Measurements from ENCODE around the gene TBX21. TPM values are rescaled to one million over a fixed set of nuclear protein-coding genes. Genes with fewer than 3 reads are reported as not detected.

Gene TBX21
- total and polyA plus RNA-seq, 7 donors: 0.04 to 0.36 (median 0.12) TPM; not detected in 1

DNA sequence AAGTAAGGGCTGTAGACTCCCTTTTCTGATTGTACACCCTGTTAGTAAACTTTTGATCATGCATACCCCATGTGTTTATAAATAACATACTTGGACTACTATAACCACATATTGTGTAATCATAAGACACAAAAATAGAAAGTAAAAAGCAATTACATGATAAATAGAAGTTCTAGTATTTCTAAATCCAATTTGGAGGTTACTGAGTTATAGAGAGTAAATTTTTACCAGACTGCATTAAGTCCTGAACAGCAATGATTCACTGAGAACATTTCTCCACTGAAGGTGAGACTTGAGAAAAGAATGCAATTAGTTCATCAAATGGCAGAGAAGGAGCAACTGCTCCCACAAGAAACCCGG, 46.8 kb upstream of the TBX21 start:
- WGBS, 3 donors: 50 to 90% (median 53%) methylated on average over 1 of the region's 1 CpG
- Histone ChIP-seq H3K27me3 (ENCODE audit: insufficient read depth in 3 of 3, low read length in 2 of 3) (no peaks in the 10 kb centered on the region), H3K4me1 (peaks cover 30% of the 10 kb centered on the region), H3K36me3 (ENCODE audit: insufficient read depth in 1 of 2, low read depth in 1 of 2) (peaks cover 7 to 36% of the 10 kb centered on the region in 2 donors), H3K27ac (no peak overlapping the region), H3K4me3 (no peak overlapping the region), H3K9me3 (no peaks in the 10 kb centered on the region)
- TF ChIP-seq, protein P1, sequence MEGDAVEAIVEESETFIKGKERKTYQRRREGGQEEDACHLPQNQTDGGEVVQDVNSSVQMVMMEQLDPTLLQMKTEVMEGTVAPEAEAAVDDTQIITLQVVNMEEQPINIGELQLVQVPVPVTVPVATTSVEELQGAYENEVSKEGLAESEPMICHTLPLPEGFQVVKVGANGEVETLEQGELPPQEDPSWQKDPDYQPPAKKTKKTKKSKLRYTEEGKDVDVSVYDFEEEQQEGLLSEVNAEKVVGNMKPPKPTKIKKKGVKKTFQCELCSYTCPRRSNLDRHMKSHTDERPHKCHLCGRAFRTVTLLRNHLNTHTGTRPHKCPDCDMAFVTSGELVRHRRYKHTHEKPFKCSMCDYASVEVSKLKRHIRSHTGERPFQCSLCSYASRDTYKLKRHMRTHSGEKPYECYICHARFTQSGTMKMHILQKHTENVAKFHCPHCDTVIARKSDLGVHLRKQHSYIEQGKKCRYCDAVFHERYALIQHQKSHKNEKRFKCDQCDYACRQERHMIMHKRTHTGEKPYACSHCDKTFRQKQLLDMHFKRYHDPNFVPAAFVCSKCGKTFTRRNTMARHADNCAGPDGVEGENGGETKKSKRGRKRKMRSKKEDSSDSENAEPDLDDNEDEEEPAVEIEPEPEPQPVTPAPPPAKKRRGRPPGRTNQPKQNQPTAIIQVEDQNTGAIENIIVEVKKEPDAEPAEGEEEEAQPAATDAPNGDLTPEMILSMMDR (IDR thresholded peaks at IDR 0.05): no peak
- peak in 1 of 4 donors; percentile 30 for ATAC-seq
- no peak for DNase-seq
- intact Hi-C loops (cut with DNase I): no loop called here

DNA sequence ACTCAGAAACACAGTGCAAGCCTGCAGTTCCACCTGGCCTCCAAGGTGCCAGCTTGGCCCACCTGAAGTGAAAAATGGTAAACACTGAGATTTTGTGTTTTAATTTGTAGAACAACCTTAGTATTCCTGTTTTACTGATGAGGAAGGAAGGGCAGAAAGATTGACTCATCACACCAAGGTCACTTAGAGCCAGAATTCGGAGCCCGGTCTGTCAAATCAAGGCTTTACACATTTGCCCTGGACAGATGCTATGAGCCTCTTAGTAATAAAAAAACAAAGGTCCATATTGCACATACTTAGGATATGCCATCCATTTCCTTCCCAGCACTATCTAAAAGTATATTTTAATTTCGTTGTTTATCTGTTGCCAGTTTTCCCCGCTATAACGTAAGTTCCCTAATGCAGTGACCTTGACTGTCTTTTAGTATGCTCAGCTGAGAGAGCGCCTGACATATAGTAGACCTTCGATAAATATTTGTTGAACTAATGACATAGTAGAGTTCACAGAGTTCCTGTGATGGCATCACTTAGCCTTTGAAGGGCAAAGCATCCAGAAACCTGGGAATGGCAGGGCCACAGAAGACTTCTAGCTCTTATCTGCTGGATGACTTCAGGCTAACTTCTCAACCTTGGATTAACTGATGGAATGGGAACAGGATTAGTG, 46.2 kb upstream of the TBX21 start:
- 75 to 91% (median 83%) methylated on average over 7 of the region's 7 CpGs for WGBS, 3 donors
- DNase-seq: no peak
- peaks cover 7 to 30% of the 10 kb centered on the region in 2 donors for H3K36me3 ChIP-seq (ENCODE audit: insufficient read depth in 1 of 2, low read depth in 1 of 2)
- TF ChIP-seq, protein P1 (IDR thresholded peaks at IDR 0.05): no peak
- no peaks in the 10 kb centered on the region for H3K27me3 ChIP-seq (ENCODE audit: insufficient read depth in 3 of 3, low read length in 2 of 3)
- H3K4me3 ChIP-seq: no peak overlapping the region
- no peak overlapping the region for H3K27ac ChIP-seq
- H3K4me1 ChIP-seq: peaks cover 30% of the 10 kb centered on the region
- intact Hi-C loops (cut with DNase I): no loop called here
- ATAC-seq: peak in 1 of 4 donors; percentile 16
- H3K9me3 ChIP-seq: no peaks in the 10 kb centered on the region

DNA sequence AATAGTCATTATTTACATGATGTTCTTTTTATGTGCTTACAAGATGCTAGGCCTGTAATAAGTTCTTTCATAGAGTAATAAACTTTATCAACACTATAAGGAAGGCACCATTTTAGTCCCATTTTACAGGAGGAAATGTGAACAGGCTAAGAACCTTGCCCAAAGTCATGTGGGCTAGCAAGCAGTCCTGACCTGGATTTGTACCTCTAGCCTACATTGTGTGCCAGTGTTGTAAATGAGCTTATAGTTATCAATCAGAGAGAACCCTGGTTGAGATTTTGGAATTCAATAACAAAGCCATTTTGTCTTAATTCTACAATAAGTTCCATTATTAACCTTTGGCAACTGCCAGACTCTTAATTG, 45.7 kb upstream of the TBX21 start:
- Histone ChIP-seq H3K27me3 (ENCODE audit: insufficient read depth in 3 of 3, low read length in 2 of 3) (no peaks in the 10 kb centered on the region), H3K4me1 (peaks cover 30% of the 10 kb centered on the region), H3K9me3 (no peaks in the 10 kb centered on the region), H3K36me3 (ENCODE audit: insufficient read depth in 1 of 2, low read depth in 1 of 2) (peaks cover 7 to 25% of the 10 kb centered on the region in 2 donors), H3K4me3 (no peak overlapping the region), H3K27ac (no peak overlapping the region)
- intact Hi-C loops (cut with DNase I): no loop called here
- ATAC-seq (no peak), DNase-seq (no peak)
- TF ChIP-seq, protein P1 (IDR thresholded peaks at IDR 0.05): no peak

DNA sequence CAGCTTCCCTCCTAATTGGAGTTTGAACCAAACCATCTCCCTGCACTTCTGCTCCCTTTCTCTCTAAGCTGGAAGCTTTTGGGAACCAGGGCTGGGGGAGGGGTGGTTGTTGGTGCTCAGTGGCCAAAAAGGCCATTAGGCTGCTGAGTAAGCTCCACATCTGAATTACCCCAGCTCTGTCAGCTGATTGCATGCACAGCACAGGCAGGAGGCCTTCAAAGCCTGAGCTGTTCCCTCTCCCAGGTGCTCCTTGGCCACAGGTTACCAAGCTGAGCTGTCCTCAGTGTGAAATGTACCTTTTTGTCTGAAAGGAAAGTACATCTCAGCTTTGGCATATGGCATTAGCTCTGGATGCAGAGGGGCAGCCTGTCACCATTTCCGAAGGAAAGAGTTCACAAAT, 45.3 kb upstream of the TBX21 start:
- no peak for DNase-seq
- H3K27ac ChIP-seq: no peak overlapping the region
- TF ChIP-seq, protein P1 (IDR thresholded peaks at IDR 0.05): no peak
- H3K4me1 ChIP-seq: peaks cover 33% of the 10 kb centered on the region
- intact Hi-C loops (cut with DNase I): no loop called here
- no peaks in the 10 kb centered on the region for H3K9me3 ChIP-seq
- H3K4me3 ChIP-seq: no peak overlapping the region
- H3K27me3 ChIP-seq (ENCODE audit: insufficient read depth in 3 of 3, low read length in 2 of 3): no peaks in the 10 kb centered on the region
- peaks cover 7 to 21% of the 10 kb centered on the region in 2 donors for H3K36me3 ChIP-seq (ENCODE audit: insufficient read depth in 1 of 2, low read depth in 1 of 2)
- ATAC-seq: peak; percentile 52 to 74 (median 64)
- 75 to 88% (median 87%) methylated on average over 1 of the region's 1 CpG for WGBS, 3 donors

DNA sequence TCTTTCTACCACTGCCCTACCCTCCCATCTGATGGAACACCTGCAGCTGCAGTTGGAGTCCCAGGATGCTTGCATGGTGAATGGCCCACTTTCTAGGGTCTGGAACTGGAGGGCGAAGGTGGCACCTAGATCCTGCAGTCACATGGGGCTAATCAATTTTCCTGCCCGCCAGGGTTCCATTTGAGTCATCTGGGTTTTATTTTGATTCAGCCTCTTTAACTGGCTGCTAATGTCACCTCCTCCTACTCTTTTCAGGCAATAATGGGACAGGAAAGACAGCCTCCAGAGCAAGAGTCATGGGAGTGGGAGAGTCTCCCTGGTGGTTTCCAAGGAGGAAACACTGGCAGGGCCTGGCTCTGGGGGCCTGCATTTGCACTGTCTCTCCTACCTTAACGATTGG, 42.9 kb upstream of the TBX21 start:
- no peaks in the 10 kb centered on the region for H3K9me3 ChIP-seq
- H3K4me3 ChIP-seq: no peak overlapping the region
- ATAC-seq: no peak
- H3K27me3 ChIP-seq (ENCODE audit: insufficient read depth in 3 of 3, low read length in 2 of 3): no peaks in the 10 kb centered on the region
- intact Hi-C loops (cut with DNase I): no loop called here
- no peak for DNase-seq
- TF ChIP-seq, protein P1 (IDR thresholded peaks at IDR 0.05): no peak
- H3K4me1 ChIP-seq: peaks cover 34% of the 10 kb centered on the region
- WGBS, 3 donors: 67 to 71% (median 67%) methylated on average over 3 of the region's 3 CpGs
- no peak overlapping the region for H3K27ac ChIP-seq
- peaks cover 0 to 3% of the 10 kb centered on the region in 2 donors for H3K36me3 ChIP-seq (ENCODE audit: insufficient read depth in 1 of 2, low read depth in 1 of 2)

Measured in psoas muscle (tissue), 8 donors.